ENCODE results near the gene CCDC183.
"Not testable (repeated sequence)": the region's sequence is repeated elsewhere in the genome, so short reads cannot be mapped to it uniquely, and the experiment has no call there.

CCDC183 gene

DNA sequence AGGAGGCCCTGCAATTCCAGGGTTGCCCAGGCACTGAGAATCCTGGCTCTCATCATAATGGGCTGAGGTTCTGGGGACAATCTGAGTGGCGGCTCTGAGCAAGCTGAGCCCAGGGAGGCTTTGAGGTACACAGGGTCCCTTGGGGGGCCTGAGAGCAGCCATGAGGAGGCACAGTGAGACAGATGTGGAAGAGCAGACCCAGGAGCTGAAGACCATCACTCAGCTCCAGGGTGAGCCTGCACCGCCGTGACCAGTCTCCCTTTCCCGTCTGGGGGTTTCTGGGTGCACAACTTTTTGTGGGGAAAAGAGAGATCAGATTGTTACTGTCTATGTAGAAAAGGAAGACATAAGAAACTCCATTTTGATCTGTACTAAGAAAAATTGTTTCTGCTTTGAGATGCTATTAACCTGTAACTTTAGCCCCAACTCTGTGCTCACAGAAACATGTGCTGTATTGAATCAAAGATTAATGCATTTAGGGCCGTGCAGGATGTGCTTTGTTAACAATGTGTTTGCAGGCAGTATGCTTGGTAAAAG lies at the start of gene CCDC183:
CCDC183 (plus strand) TSS at position 101 of the 537 bp plus-strand sequence; CDS start at position 161, 60 bp downstream.
- no peak for DNase-seq (ENCODE audit: low read depth)

DNA sequence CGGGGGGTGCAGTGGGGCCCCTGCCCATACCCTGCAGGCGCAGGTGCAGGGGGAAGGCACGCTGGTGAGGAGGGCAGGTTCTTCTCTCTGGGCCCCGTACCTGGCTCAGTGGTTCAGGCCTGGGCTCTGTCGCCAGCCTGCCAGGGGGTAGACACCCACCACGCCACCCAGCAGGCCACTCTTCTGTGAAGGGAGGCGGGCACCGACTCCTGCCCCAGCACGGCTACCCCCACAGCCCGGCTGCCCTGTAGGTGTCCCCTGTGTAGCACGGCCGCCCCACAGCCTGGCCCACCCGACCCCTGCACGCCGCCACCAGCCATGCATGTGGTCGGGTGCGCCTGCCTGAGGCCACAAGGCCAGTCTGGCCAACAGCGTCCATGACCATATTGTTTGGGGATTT lies 49.5 kb upstream of the CCDC183 start:
- DNase-seq (ENCODE audit: low read depth) = no peak

DNA sequence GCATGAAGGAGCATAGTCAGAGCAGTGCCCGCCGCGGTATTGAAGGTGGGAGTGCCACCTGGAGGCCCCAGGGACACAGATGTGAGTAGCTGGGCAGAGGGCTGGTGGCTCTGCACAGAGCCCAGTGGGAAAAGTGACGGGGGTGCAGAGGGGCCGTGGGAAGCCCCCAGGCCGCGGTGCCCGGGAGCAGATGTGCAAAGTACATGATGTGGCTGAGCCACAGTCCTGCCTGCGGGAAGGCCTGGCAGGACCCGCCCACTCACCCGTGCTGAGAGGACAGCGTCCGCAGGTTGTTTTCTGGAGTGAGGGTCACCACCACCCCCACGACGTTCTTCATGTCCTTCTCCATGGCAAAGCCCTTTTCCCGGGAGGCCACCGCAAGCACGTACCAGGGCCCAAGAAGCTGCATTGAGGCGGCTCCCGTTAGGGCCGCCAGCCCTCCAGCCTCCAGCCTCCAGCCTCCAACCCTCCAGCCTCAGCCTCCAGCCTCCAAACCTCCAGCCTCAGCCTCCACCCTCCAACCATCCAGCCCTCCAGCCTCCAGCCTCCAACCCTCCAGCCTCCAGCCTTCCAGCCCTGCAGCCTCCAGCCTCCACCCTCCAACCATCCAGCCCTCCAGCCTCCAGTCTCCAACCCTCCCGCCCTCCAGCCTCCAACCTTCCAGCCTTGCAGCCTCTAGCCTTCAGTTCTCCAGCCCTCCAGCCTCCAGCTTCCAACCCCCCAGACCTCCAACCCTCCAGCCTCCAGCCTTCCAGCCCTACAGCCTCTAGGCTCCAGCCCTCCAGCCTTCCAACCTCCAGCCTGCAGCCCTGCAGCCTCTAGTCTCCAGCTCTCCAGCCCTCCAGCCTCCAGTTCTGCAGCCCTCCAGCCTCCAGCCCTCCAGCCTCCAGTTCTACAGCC lies 48.7 kb upstream of the CCDC183 start:
- DNase-seq (ENCODE audit: low read depth) = no peak

DNA sequence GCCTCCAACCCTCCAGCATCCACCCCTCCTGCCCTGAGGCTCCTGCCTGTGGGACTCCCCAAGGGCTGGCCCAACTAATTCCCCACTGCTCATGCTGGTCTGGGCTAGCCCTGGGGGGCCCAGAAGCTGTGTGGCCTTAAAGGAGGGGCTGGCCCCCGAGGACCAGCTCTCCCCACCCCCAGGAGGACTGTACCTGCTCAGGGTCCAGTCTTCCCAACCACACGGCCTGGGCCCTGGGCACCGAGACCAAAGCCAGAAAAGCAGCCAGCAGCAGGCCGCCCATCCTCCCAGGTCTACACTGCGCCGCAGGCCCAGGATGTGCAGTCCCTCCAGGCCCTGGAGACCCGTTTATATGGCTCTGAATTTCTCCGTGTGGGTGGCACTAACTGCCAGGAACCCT lies 47.9 kb upstream of the CCDC183 start, which contains the start of gene LCN6:
LCN6 (minus strand) TSS at position 325 of the 400 bp plus-strand sequence; CDS start at position 283, 42 bp downstream.
- DNase-seq (ENCODE audit: low read depth) = no peak

DNA sequence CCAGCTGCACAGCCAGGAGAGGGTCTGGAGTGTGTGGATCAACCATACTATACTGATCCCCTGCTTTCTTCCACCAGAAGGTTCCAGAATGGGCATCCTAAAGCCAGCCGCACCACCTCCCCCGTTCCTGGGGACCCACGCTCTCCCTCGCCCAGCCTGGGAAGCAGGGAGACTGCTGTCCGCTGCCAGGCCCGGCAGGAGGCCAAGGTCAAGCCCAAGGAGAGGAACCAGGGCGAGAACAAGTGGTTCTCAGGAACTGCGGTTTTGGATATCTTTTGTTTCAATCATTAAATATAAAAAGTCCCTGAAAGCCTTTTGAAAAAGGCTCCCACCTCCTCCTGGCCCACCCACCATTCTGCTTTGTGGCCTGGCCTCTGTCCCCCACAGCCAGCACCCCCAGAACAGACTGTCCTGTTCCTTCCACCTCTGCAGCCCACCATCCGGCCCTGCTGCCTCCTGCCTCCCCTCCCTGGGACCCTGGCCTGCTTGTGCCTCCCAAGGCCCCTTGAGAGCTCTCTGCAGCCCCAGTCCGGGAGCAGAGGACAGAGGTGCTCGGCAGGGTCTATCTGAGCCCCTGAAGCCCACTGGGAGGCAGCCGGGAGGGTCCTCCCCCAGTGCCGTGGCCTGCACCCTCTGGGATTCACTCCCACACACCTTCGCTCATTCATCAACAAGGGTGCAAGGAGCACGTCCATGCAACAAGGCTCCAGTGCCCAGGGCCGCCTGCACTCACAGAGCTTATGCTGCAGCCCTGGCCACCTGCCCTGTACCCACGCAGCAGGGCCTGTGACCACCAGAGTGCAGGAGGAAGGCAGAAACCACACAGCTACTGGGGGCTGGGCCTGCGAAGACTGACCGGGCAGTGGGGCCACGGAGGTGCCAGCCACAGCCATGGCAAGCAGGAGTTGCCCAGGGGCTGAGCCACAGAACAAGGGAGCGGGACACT lies 47.2 kb upstream of the CCDC183 start:
- no peak for DNase-seq (ENCODE audit: low read depth)

DNA sequence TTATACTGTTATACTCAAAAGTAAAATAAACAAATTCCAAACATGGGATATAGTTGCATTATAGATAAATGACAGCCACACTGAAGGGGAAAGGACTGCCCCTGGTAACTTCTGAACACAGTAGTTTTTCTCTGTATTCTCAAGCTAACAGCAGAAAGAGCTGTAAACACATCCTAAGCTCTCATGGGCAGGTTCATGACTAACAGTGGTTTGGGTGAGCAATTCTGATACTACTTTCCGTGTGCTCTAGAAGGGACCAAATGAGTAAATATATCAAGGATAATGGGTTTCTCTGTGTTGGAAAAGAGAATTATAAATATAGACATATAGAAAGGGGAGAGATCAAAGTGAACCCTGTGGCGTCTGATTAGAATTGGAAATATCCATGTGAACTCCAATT lies 45.6 kb upstream of the CCDC183 start:
- no peak for DNase-seq (ENCODE audit: low read depth)

DNA sequence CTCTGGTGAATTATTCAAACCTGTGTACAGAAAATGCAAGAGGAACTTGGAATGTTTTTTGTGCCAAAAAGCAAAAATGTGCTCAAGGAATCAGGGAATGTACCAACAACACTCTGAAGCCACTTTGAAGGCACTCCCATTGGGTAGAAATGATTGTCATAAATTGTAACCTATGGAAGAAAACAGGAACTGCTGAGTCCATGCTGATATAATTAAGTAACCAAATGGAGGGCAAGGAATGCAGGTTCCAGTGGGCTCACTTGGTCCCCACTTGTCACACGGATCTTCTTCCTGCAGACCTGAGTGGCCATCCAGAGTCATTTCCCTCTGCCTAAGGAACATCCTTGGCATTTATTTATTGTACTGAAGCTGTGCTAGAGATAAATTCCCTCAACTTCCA lies 44.9 kb upstream of the CCDC183 start:
- no peak for DNase-seq (ENCODE audit: low read depth)

DNA sequence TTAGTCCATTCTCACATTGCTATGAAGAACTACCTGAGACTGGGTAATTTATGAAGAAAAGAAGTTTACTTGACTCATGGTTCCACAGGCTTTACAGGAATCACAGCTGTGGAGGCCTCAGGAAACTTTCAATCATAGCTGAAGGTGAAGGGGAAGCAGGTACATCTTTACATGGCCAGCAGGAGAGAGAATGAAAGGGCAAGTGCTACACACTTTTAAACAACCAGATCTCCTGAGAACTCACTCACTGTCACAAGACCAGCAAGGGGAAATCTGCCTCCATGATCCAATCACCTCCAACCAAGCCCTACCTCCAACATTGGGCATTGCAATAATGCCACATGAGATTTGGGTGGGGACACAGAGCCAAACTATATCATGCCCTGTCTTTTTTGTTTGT lies 44.3 kb upstream of the CCDC183 start:
- no peak for DNase-seq (ENCODE audit: low read depth)

DNA sequence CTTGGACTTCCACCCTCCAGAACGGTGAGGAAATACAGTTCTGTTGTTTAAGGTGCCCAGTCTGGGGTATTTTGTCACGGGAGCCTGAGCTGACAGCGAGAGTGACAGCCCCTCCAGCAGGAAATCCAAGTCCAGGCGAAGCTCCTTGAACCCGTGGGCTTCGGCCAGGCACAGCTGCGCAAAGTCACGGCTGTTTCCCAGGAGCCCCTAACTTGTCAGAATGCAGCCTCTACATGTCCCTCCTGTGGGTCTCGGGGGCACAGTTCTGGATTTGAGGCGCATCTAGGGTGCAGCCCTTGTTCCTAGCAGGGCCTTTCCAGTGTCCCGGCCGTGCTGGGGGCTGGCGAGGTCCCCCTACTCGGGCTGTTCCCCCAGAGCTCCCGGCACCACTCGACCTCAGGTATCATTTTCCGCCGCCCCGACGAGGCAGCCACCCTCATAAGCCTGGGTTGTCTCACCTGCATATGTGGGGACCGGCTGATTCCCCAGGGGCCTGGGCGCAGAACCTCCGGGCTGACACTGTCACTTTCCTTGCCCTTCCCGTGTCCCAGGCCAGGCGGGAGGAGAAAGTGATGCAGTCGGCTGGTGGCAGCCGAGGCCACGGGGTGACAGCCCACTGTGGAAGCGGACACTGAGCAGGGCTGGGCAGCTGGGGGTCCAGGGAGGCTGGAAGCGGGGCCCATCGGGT lies 42.6 kb upstream of the CCDC183 start:
- DNase-seq (ENCODE audit: low read depth) = no peak

DNA sequence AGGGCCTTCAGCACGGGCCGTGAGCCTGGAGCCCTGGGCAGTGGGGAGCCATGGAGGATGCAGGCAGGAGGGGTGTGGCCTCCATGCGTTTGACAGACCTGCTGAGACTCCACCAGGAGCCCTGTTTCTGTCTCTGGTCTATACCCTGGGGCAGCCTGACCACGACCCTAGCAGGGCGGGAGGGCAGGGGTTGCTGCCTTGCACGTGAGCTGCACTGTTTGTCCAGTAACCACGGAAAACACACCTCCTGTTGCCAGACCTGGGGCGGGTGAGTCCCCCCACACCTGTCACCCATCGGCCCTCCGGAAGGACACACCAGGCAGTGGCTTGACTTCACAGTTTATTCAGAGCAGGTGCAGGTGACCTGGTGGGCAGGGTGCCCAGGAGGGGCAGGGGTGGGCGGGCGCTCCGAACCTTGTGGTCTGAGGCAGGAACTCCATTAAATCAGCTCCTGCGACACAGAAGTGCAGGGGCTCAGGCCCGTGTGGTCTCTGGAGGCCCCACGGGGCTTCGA lies 42.0 kb upstream of the CCDC183 start:
- DNase-seq (ENCODE audit: low read depth) = no peak

DNA sequence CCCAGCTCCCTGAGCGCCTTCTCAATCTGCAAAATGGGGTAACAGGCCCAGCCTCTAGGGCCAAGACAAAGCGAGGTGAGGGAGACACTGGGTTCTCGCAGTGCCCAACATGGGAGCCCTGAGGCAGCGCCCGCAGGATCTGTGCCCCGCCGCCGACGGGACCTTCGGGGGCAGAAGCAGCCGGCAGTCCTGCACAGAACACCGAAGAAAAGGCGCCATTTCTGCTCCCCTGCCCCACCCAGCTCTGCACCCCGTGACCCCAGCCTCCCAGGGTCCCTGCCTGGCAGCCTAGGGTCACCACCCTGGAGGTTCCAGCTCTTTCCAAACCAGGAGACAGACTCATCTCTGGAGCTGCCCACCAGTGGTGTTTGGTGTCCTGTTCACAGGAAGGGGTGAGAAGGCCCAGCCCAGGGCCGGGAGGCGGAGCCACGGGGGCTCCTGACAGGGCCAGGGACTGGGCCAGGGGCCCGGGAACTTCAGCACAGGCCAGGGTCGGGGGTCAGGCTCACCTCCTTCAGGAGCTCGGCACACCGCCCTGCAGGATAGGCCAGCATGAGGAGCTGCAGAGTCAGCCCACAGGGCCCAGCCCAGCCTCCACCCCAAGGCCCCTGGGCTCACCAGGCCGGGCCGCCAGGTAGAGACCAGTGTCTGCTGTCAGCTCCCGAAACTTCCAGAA lies 41.4 kb upstream of the CCDC183 start:
- no peak for DNase-seq (ENCODE audit: low read depth)

DNA sequence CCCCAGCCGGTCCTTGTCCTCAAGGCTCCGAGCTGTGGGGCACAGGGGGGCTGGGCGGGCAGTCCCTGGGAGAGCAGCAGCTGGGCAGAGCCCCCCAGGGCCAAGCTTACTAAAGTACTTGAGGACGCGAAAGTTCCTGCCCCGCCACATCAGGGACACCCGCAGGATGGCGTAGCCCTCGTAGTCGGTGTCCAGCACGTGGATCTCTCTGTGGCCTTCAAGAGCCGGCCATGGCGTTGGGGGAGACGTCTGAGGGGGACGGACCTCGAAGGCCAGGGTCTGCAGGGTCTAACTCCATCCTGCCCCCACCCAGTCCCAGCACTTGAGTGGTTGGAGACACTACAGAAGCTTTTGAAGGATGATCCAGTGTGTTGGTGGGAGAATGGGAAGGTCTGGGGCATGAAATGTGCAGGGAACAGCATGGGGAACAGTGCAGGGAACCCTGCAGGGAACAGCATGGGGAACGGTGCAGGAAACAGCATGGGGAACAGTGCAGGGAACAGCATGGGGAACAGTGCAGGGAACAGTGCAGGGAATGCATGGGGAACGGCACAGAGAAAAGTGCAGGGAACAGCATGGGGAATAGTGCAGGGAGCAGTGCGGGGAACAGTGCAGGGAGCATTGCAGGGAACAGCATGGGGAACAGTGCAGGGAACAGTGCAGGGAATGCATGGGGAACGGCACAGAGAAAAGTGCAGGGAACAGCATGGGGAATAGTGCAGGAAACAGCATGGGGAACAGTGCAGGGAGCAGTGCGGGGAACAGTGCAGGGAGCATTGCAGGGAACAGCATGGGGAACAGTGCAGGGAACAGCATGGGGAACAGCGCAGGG lies 40.6 kb upstream of the CCDC183 start:
- DNase-seq (ENCODE audit: low read depth) = not testable (repeated sequence)

DNA sequence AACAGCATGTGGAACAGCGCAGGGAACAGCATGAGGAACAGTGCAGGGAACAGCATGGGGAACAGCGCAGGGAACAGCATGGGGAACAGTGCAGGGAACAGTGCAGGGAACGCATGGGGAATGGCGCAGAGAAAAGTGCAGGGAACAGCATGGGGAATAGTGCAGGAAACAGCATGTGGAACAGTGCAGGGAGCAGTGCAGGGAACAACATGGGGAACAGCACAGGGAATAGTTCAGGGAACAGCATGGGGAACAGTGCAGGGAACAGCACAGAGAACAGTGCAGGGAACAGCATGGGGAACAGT lies 40.1 kb upstream of the CCDC183 start:
- DNase-seq (ENCODE audit: low read depth) = no peak

DNA sequence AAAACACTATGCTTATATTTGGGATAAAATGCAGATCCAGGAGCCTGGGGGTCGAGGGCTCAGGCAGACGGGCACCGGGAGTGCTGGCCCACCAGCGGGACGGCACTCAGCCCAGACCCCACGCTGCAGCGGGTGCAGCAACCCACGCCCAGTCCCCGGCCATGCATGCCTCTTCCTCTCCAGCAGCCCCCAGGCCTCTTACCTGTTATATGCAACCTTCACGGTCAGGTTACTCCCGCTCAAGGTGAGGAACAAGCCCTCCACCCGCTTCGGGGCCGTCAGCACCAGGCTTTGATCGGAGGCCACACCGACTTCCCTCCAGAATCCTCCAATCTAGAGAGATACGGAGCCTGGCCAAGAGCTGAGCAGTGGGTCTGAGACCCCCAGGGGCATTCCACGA lies 39.3 kb upstream of the CCDC183 start:
- no peak for DNase-seq (ENCODE audit: low read depth)

DNA sequence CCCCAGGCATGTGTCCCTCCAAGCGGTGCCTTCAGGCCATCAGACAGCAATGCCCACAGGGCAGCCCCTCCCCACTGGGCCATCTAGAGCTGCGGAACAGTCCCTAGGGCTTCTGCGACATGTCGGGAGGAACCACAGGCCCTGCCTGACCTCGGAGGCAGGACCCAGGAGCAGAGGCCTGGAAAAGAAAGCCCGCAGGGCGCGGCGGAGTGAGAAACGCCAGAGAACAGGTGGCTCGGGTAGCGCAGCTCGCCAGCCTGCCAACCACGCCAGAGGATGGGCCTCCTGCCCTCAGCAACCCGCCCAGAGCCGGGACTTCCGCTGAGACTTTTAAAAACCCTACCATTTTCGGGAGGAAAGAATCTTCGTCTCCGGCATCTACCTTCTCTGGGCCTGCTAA lies 38.8 kb upstream of the CCDC183 start:
- DNase-seq (ENCODE audit: low read depth) = no peak

DNA sequence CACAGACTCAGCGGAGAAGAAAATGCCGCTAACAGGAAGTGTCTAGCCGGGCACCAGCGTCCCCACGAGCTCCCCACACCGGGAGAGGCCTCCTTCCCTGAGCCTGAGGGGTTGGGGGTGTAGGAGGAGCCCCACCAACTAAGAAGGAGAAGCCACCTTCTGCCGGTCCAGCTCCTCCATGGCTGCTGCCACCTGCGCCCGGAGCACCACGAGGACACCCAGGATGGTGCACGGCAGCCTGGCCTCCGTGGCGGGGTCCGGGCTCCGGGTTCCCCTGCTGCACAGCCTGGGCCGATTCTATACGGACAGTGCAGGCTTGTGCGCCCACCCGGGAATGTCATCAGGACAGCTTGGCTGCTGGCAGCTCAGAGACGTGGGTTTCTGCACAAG lies 38.4 kb upstream of the CCDC183 start:
- no peak for DNase-seq (ENCODE audit: low read depth)

DNA sequence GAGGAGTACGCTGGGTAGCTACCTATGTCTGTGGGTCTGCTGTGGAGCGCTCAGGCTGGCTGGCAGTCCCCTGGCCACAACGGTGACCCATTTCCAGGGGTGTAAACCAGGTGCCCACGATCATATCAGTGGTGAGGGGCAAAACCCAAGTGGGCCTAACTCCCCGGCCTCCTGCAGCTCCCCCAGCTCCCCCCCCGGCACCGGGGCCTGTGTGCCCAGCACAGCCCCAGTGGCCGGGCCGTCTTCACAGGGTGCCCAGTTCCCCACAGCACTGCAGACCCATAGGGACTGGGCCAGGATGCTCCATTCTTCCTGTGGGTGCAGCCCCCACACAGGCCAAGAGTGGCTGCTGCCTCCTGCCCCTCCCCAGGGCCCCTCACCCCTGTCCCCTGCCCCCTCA lies 37.1 kb upstream of the CCDC183 start:
- no peak for DNase-seq (ENCODE audit: low read depth)

DNA sequence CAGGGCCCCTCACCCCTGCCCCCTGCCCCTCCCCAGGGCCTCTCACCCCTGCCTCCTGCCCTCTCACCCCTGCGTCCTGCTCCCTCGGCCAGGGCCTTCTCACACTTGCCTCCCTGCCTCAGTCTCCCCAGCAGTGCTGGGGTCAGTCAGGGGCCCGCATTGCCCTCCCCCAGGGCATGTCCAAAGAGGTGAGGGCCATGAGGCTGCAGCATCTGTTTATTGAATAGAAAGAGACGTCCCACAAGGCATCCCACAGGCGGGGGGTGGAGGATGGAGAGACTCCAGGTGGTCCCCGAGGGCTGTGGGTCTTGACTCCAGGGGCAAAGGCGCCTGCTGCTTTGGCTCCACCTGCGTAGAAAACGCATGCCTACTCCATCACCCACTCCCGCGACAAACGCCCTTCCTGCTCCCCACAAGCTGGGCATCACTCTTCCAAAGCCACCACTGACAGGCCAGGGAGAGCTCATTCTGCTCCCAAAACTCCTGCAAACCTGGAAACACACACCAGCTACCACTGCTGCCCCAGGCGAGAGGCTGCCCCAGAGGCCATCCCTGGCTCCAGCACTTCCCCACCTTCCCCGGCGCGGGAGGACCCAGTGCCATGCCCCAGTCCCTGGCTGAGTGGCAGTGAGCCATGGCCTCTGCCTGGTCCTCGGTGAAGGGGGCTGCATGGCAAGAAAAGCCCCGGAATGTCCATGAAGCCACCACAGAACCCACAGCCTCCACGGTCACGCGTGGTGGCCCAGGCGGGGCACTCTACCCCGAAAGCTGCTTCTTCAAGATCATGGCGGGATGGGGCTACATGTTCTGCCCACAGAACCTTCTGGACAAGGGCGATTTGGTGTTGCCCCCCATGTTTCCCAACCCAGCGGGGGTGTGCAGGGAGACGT lies 36.5 kb upstream of the CCDC183 start:
- DNase-seq (ENCODE audit: low read depth) = no peak

DNA sequence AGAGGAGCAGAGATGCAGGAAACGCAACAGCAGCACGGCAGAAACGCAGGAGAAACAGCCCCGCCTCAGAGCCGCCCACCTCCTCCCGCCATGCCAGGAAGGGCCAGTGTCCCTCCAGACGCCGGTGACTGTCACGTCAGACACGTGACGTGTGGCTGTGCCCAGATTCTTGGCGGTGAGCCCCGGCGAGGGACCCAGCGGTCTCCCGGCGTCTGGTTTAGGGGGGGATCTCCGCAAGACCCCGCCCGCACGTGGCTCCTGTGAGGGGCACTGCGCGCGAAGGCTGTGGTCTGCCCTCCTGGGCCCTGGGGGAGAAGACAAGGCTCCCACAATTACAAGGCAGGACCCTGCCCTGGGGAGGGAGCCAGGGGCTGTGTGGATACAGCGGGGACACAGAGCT lies 35.7 kb upstream of the CCDC183 start:
- DNase-seq (ENCODE audit: low read depth) = no peak

Data from stimulated activated CD8-positive, alpha-beta memory T cell treated with anti-CD3 and anti-CD28 coated beads, Interleukin-12 subunit alpha, Interleukin-12 subunit beta, amount 100 ng/mL, for 4 hours (primary cell).